ENCODE results near the gene ATAD2B. TPM values are rescaled to one million over a fixed set of nuclear protein-coding genes. Genes with fewer than 3 reads are reported as not detected.

Gene ATAD2B
- total and polyA plus RNA-seq, 2 of the 8 experiments (the other 6 are each of a cell fraction or from before 2014, with no cell fraction given) = 3.4 to 16.1 TPM

- Histone ChIP-seq H2BK20ac (ENCODE audit: low read length) (no peak overlapping the region), H3K4me3 (ENCODE audit: extremely low read depth in 1 of 4, insufficient read depth in 2 of 4, low read depth in 3 of 4, low read length in 4 of 4) (no peak overlapping the region), H4K8ac (ENCODE audit: extremely low read depth, insufficient read depth, low read length) (0 out of 2 replicates have a peak overlapping the region, but pooled peaks have one; percentile 41), H4K5ac (ENCODE audit: insufficient read length, low read depth, low read length) (no peak overlapping the region), H3K9ac (replicated peaks in 1 of 4; ENCODE audit: extremely low read depth in 1 of 4, low read depth in 3 of 4, low read length in 3 of 4) (no peak overlapping the region), H3K4ac (replicated peaks; ENCODE audit: insufficient read length, low read depth, low read length) (no peak overlapping the region), H3K56ac (replicated peaks; ENCODE audit: insufficient read length, low read depth, low read length) (peak overlapping the region; percentile 12), H3K18ac (ENCODE audit: extremely low read depth, low read length) (no peak overlapping the region), H2AK5ac (ENCODE audit: low read depth, low read length) (no peak overlapping the region), H3K27me3 (replicated peaks in 1 of 4; ENCODE audit: control insufficient read depth in 3 of 4, extremely low read depth in 1 of 4, insufficient read depth in 3 of 4, low read length in 3 of 4) (no peaks in the 10 kb centered on the region), H4K20me1 (replicated peaks in 1 of 2; ENCODE audit: control insufficient read depth in 1 of 2, insufficient read depth in 2 of 2, low read length in 2 of 2) (peaks cover 0 to 2% of the 10 kb centered on the region in 2 experiments), H3K79me1 (ENCODE audit: low read depth, low read length) (no peaks in the 10 kb centered on the region), H2BK15ac (ENCODE audit: low read length) (no peak overlapping the region), H3K27ac (ENCODE audit: low read depth, low read length) (no peak overlapping the region), H4K91ac (replicated peaks; ENCODE audit: insufficient read length, low read length) (no peak overlapping the region), H2BK12ac (ENCODE audit: low read depth, low read length) (no peak overlapping the region), H2BK120ac (replicated peaks; ENCODE audit: low read depth, low read length) (no peak overlapping the region), H3K14ac (ENCODE audit: insufficient read length) (no peak overlapping the region), H3K4me2 (ENCODE audit: insufficient read depth in 1 of 2, low read depth in 2 of 2, low read length in 2 of 2) (no peak overlapping the region), H3K36me3 (ENCODE audit: control insufficient read depth in 2 of 4, insufficient read depth in 4 of 4, low read length in 3 of 4) (no peaks in the 10 kb centered on the region), H3K23me2 (ENCODE audit: low read depth, low read length) (no peaks in the 10 kb centered on the region), H3K23ac (ENCODE audit: insufficient read length) (no peak overlapping the region), H2BK5ac (ENCODE audit: low read depth, low read length) (no peak overlapping the region; the same call in 1 of the 2 replicates), H3K4me1 (replicated peaks in 1 of 4; ENCODE audit: control insufficient read depth in 3 of 4, insufficient read depth in 4 of 4, low read length in 3 of 4) (peaks cover 0 to 10% (median 0%) of the 10 kb centered on the region in 4 experiments; a peak in 3 of 7 replicates), H3K79me2 (ENCODE audit: control insufficient read depth in 1 of 2, insufficient read depth in 2 of 2, low read length in 2 of 2) (no peaks in the 10 kb centered on the region), H2AFZ (ENCODE audit: low read length) (no peak overlapping the region), H3K9me3 (ENCODE audit: insufficient read depth in 2 of 2, low read depth in 1 of 2, low read length in 1 of 2) (no peaks in the 10 kb centered on the region)
- ChIA-PET POLR2A (ENCODE audit: partially characterized antibody) (interaction anchor here (0.6 kb wide), 1 partner anchor 320 kb away, joined by 3 read pairs; no protein-coding TSS in a partner anchor), CTCF (ENCODE audit: partially characterized antibody) (interaction anchor here (0.6 to 1.8 kb wide), 19 partner anchors 9 to 1350 kb away, joined by 3 to 9 read pairs (median 3); no protein-coding TSS in a partner anchor)
- 84% methylated on average over 18 of the region's 18 CpGs; no CpG with 5 or more reads in 1 of the 2 experiments for WGBS, 2 experiments (ENCODE audit: extremely low coverage in 1 of 2, insufficient coverage in 1 of 2, insufficient read length in 1 of 2, insufficient replicate concordance in 2 of 2, low coverage in 1 of 2, low lambda C conversion rate in 2 of 2, missing lambda C conversion rate in 1 of 2)
- DNase-seq (ENCODE audit: low read depth in 1 of 2, low spot score in 2 of 2) (peak in 1 of 2 experiments; percentile 55), FAIRE-seq (no peak)
- TF ChIP-seq, protein P1, sequence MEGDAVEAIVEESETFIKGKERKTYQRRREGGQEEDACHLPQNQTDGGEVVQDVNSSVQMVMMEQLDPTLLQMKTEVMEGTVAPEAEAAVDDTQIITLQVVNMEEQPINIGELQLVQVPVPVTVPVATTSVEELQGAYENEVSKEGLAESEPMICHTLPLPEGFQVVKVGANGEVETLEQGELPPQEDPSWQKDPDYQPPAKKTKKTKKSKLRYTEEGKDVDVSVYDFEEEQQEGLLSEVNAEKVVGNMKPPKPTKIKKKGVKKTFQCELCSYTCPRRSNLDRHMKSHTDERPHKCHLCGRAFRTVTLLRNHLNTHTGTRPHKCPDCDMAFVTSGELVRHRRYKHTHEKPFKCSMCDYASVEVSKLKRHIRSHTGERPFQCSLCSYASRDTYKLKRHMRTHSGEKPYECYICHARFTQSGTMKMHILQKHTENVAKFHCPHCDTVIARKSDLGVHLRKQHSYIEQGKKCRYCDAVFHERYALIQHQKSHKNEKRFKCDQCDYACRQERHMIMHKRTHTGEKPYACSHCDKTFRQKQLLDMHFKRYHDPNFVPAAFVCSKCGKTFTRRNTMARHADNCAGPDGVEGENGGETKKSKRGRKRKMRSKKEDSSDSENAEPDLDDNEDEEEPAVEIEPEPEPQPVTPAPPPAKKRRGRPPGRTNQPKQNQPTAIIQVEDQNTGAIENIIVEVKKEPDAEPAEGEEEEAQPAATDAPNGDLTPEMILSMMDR (IDR thresholded peaks at IDR 0.05; ENCODE audit: control extremely low read depth in 1 of 3, insufficient read depth in 1 of 3, low read depth in 1 of 3, low read length in 3 of 3) = peak; percentile 43 to 57 (median 53); a peak in 3 of 4 replicates
- TF ChIP-seq TCF12 (IDR thresholded peaks at IDR 0.05; ENCODE audit: low read depth, low read length) (no peak), RAD21 (IDR thresholded peaks at IDR 0.05 in 1 of 2, conservative IDR thresholded peaks at IDR 0.05 in 1 of 2; ENCODE audit: low read depth in 2 of 2, low read length in 2 of 2) (peak; percentile 67 to 78), TAF1 (IDR thresholded peaks at IDR 0.05; ENCODE audit: low read depth, low read length) (no peak)
Measured at GRCh38 chr2:23705771-23706612, 220.9 kb downstream of the ATAD2B start.

All from H1 (cell line).